Activated CD8-positive, alpha-beta memory T cell treated with anti-CD3 and anti-CD28 coated beads, Interleukin-2, amount 50 U/mL, for 1 hour (primary cell): ENCODE results near the gene UBE2L6.
A peak's percentile ranks its signal among the peaks of the same experiment; 100 is the strongest.

Experiments
- DNase-seq: peaks from one replicate; pipeline ENCODE4 v3.0.0-alpha.2; 2020; ENCODE audit errors: extremely low read depth

The UBE2L6 gene

DNA sequence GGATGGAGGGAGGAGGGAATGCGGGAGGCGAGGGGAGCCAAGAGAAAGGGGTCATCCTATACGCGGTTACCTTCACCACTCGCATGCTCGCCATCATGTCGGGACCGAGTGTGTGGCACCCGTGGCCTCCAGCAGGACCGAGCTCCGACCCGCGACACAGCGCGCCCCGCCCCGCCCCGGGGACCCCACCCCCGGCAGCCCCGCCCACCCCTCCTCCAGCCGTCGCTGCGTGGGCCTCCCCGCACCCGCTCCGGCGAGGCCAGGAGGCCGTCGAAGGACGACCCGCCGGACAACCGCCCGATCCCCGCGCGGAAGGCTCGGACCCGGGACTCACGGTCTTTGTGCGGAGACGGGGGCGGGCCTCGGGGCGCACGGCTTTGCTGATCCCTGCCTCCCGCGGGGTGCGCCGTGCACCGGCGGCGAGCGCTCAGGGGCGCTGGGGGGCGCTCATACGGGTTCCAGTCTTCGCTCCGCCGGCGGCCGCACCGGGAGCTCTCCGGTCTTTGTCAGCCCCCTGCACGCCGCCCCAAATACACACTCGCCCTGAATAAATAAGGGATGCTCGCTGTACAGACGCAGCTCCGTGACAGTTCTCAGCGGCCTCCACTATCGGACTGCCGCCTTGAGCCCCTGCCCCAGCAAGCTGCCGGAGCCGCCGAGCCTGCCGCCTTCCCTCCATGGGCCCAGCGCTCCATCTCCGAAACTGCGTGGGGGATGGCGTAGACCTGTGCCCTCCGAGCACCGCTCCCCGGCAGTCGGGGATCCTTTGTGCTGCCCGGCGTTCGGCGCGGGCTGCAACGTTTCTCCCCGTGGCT, at the start of gene UBE2L6:
Gene UBE2L6 (minus strand): TSS at position 158 of the 815 bp plus-strand sequence. CDS start 61 bp downstream, at position 97.
- peak; percentile 9 for DNase-seq

DNA sequence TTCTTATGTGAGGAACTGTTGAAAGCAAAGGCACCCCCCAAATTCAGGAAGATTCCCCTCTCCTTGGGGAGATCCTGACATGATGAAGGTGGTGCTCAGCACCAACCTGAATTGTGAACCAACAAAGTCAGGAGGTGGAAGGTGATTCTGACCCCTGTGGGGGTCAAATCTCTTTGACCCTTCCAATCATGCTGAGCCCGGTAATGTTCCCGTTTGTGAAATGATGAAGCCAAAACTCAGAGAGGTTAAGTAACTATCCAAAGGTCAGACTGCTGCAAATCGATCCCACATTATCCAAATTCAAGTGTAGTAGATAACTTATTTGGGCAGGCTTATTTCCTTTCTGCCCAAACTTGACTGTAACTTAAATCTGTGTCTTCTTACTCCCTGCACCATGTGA, 49.1 kb upstream of the UBE2L6 start:
- no peak for DNase-seq

GRCh38 chr11:57615308-57615707, 47.8 kb upstream of the UBE2L6 start:
- DNase-seq: no peak

GRCh38 chr11:57614234-57614772, 46.8 kb upstream of the UBE2L6 start:
- DNase-seq: no peak

DNA sequence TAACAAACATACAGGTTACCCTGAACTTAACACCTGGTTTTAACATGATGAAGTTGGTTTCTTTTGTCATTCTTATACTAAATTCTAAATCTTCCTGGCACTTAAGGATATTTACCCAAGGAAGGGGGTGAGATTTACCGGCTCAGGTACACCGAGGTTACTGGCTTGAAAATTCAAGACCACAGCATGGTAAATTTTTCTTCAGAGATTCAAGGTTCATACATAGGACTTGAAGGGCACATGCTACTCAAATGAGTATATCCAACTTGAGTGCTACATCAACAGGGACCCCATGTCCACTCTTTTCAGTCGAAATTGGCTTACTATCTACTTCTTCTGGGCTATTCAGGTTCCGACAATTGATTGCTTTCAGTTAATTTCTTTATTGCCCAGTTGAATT, 42.7 kb upstream of the UBE2L6 start:
- DNase-seq: no peak

DNA sequence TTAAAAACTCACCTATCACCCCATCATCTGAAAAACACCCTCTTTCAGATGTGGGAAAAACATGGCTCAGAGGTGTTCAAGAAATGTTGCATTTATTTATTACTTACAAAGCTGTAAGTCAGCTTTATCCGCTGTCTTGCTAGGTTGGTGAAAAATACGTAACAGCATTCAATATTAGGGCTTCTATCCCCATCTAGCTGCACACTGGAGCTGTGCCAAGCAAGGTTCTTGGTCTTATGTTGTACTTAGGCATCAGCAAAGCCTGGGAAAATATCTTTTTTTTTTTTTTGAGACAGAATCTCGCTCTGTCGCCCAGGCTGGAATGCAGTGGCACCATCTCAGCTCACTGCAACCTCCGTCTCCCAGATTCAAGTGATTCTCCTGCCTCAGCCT, 37.6 kb upstream of the UBE2L6 start:
- DNase-seq: no peak

GRCh38 chr11:57604296-57605027, 37.0 kb upstream of the UBE2L6 start:
- DNase-seq: no peak

GRCh38 chr11:57601297-57601696, 33.8 kb upstream of the UBE2L6 start:
- DNase-seq: no peak

- DNase-seq: no peak
Observed at GRCh38 chr11:57599381-57599780, 31.9 kb upstream of the UBE2L6 start.

GRCh38 chr11:57598831-57599155, 31.3 kb upstream of the UBE2L6 start:
- no peak for DNase-seq

DNA sequence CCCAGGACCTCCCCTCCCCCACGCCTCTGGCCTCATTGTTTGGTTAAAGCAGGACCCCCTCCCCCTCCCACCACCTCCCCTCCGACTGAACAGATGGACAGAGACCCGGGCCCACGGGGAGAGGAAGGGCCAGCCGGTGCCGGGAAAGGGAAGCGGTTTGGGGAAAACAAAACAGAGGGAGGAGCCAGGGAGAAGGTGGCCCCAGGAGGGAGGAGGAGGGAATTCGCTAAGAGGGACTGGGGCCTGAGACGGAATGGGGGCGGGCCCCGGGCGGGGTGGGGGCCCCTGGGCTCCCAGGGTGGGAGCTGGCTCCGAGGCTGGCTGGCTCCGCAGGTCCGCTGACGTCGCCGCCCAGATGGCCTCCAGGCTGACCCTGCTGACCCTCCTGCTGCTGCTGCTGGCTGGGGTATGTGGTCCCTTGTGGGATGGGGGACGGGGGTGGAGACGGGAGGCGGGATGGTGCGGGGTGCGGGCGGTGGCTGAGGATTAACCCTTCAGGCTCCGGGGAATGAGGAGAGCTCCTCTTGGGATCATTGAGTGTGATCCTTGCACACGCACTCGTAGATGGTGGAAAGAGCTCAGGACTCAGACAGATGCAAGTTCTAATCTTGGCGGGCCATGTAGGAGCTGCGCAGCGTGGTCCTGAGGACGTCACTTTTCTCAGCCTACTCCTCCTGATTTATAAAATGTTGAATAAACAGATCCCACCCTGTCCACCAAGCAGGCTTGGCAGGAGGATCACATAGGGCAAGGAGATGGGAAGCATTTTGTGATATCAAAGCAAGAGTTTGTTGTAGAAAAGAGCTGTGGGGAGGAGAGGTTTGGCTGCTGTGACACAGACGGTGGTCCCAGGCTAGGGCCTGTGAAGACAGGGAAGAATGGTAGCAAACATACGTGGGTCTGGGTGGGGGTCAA, 30.7 kb upstream of the UBE2L6 start:
- DNase-seq: no peak

DNA sequence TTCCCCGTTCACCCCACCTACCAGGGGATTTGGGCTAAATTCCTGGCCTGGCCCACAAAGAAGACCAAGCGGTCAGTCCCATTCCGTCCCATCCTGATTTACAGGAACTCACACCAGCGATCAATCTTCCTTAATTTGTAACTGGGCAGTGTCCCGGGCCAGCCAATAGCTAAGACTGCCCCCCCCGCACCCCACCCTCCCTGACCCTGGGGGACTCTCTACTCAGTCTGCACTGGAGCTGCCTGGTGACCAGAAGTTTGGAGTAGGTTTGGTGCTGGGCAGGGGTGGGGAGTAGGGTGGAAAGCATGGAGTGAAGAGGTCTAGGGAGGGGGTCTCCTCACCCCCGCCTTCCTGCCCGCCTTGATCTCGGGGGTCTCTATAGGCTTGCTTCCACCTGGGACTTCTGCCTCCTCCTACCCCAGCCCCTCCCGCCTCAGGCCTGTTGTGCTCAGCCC, 30.0 kb upstream of the UBE2L6 start, which contains the start of gene SERPING1:
Gene SERPING1 (plus strand): TSS at position 225 of the 455 bp plus-strand sequence. CDS start 586 bp downstream, outside the sequence.
- no peak for DNase-seq

GRCh38 chr11:57596266-57596885, 28.9 kb upstream of the UBE2L6 start:
- no peak for DNase-seq

DNA sequence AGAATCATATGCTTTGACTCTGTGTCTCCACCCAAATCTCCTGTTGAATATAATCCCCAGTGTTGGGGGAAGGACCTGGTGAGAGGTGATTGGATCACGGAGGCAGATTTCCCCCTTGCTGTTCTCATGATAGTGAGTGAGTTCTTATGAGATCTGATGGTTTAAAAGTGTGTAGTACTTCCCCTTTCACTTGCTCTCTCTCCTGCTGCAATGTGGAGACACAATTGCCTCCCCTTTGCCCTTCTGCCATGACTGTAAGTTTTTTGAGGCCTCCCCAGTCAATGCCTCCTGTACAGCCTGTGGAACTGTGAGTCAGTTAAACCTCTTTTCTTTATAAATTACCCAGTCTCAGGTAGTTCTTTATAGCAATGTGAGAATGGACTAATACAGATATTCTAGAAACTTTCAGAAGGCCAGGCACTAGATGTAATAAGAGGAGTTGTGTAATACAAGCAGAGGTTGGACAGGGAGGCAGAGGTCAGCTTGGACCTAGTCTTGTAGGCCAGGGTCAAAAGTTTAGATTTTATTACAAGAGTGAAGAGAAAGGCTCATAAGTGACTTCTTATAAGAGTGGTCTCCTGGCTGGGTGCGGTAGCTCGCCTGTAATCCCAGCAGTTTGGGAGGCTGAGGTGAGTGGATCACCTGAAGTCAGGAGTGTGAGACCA, 20.7 kb upstream of the UBE2L6 start:
- DNase-seq: no peak

DNA sequence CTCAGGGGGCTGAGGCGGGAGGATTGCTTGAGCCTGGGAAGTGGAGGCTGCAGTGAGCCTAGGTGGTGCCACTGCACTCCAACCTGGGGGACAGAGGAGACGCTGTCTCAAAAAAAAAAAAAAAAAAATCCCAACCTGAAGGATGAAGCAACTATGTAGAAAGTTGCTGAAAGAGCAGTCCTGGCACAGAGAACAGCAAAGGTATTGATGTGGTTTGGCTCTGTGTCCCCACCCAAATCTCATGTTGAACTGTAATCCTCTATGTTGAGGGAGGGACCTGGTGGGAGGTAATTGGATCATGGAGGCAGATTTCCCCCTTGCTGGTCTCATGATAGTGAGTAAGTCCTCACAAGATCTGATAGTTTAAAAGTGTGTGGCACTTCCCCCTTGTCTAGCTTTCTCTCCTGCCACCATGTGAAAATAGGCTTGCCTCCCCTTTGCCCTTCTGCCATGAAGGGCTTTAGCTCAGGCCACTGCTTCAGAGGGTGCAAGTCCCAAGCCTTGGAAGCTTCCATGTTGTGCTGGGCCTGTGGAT, 19.3 kb upstream of the UBE2L6 start:
- DNase-seq: no peak

DNA sequence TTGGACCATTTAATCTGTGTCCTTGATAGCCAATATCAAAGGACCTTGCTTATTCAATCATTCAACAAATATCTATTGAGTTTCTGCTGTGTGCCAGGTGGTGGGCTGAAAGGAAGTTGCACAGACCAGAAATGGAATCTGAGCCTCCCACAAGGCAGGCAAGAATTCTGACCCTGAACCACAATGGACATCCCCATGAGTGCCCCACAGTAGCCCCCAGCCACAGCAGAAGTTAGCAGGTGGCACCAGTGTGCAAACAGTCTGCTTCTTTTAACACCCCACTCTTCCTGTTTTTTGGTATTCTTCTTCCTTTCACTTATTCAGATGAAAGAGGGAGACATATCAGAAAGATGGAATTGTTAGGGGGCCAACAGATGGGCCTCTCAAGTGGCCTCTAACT, 17.8 kb upstream of the UBE2L6 start:
- no peak for DNase-seq

GRCh38 chr11:57584341-57584740, 16.9 kb upstream of the UBE2L6 start:
- DNase-seq: no peak

DNA sequence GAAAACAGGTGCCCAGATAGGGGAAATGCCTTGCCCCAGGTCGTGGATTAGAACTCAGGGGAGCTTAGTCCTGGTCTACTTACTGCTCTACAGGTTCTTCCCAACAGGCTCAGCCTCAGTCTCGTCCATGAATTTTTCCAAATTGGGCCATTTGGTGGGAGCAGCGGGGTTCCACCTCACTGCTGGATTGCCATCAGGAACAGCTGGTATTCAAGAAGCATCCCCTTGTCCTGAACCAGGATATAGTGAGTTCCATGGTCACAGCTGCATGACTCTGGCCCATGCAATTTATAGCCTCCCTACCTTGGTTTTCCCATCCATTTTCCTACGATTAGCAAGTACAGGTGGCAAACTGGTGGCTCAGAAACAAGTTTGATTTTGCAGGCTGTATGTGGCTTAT, 6.6 kb upstream of the UBE2L6 start:
- DNase-seq: no peak

DNA sequence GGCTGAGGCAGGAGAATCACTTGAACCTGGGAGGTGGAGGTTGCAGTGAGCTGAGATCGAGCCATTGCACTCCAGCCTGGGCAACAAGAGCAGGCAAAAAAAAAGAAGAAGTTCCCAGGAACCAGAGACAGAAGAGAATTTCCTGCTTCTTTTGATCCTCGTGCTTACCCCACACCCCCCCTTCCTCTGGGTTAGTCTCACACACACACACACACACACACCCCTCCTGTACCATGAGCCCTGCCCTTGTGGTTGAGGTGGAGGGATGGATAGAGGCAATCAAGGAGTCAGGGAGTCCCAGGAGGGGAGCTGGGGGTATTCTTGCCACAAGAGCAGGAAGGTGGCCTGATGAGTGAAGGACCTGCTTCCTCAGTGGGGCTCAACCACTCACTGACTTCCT, 4.1 kb upstream of the UBE2L6 start:
- no peak for DNase-seq

DNA sequence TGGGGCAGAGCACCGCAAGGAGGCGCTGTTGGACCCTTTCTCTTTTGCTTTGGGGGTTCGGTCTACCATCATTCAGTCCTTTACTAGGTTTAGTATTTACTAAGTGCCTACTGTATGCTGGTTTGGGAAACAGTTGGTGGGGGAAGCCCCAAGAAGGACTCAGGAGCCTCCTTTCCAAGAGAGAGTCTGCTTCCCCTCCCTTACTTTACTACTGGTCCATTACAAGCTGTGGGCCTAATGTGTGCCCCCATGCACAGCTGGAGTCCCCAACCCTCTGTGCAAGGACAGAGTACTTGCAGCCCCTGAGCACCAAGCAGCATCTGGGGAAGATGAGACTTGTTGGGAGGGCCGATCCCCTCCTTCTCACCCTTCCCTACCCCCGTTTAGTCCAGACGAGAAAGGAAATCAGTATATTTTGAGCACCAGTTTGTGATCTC, 876 bp upstream of the UBE2L6 start:
- DNase-seq: peak; percentile 60
